Stimulated activated naive CD8-positive, alpha-beta T cell treated with anti-CD3 and anti-CD28 coated beads, Interleukin-15, Interleukin-2, amounts not matched to agents 100 ng/mL and 50 ng/mL, for 24 hours (primary cell): ENCODE data around the gene YBEY.
"Not testable (repeated sequence)": the region's sequence is repeated elsewhere in the genome, so short reads cannot be mapped to it uniquely, and the experiment has no call there.

Experiments used
- H3K27ac Mint-ChIP-seq: one replicate; pipeline ENCODE4 v1.8.0; 2021; ENCODE audit warnings: mild to moderate bottlenecking, mixed read lengths
- H3K27me3 Mint-ChIP-seq: one replicate; pipeline ENCODE4 v1.8.0; 2021; ENCODE audit warnings: mixed read lengths
- H3K36me3 Mint-ChIP-seq: one replicate; pipeline ENCODE4 v1.8.0; 2021; ENCODE audit warnings: low read depth, mixed read lengths
- H3K4me1 Mint-ChIP-seq: one replicate; pipeline ENCODE4 v1.8.0; 2021; ENCODE audit warnings: low read depth, mixed read lengths
- H3K4me3 Mint-ChIP-seq: one replicate; pipeline ENCODE4 v1.8.0; 2021; ENCODE audit warnings: mild to moderate bottlenecking, mixed read lengths
- H3K9me3 Mint-ChIP-seq: one replicate; pipeline ENCODE4 v1.8.0; 2021; ENCODE audit warnings: mixed read lengths

The YBEY gene

DNA sequence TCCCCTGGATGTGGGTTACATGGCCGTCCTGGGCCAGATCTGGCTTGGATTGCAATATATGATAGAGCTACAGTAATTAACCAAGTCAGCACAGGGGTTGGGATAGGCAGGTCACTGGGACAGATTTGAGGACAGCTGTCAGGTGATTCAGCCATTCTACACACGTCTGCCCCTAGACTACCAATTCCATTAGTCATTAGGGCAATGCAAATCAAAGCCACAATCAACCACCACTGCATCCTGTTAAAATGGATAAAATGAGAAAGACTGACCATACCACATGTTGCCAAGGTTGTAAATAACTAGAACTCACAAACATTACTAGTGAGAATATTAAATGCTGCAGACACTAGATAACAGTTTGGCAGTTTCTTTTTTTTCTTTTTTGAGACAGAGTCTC, 21.5 kb downstream of the YBEY start:
- no peaks in the 10 kb centered on the region for H3K9me3 Mint-ChIP-seq
- H3K27ac Mint-ChIP-seq = peak overlapping the region; percentile 41
- H3K4me3 Mint-ChIP-seq = no peak overlapping the region
- peaks cover 38% of the 10 kb centered on the region for H3K36me3 Mint-ChIP-seq
- H3K27me3 Mint-ChIP-seq = no peaks in the 10 kb centered on the region
- peaks cover 6% of the 10 kb centered on the region for H3K4me1 Mint-ChIP-seq

DNA sequence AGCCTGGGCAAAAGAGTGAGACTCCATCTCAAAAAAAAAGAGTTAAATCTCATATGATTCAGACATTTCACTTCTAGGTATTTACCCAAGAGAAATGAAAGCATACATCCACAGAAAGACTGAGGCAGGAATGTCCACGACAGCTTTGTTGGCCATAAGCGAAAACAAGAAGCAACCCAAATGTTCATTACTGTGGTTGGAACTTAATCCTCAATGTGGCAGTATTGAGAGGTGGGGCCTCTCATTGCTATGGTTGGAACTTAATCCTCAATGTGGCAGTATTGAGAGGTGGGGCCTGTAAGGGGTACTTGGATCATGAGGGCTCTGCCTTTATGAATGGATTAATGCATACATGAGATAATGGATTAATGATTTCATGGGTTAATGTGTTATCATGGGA, 22.3 kb downstream of the YBEY start:
- Mint-ChIP-seq H3K27me3 (no peaks in the 10 kb centered on the region), H3K4me3 (no peak overlapping the region), H3K4me1 (peaks cover 6% of the 10 kb centered on the region), H3K27ac (no peak overlapping the region), H3K9me3 (no peaks in the 10 kb centered on the region), H3K36me3 (peaks cover 37% of the 10 kb centered on the region)

DNA sequence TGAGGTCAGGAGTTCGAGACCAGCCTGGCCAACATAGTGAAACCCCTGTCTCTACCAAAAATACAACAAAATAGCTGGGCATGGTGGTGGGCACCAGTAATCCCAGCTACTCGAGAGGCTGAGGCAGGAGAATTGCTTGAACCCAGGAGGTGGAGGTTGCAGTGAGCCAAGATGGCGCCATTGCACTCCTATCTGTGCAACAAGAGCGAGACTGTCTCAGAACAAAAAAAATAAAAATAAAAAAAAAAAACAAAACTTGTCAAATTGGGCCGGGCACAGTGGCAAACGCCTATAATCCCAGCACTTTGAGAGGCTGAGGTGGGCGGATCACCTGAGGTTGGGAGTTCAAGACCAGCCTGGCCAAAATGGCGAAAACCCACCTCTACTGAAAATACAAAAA, 24.1 kb downstream of the YBEY start:
- not testable (repeated sequence) for H3K27me3 Mint-ChIP-seq, H3K9me3 Mint-ChIP-seq, H3K4me3 Mint-ChIP-seq, H3K27ac Mint-ChIP-seq, H3K4me1 Mint-ChIP-seq
- H3K36me3 Mint-ChIP-seq = peaks cover 27% of the 10 kb centered on the region

DNA sequence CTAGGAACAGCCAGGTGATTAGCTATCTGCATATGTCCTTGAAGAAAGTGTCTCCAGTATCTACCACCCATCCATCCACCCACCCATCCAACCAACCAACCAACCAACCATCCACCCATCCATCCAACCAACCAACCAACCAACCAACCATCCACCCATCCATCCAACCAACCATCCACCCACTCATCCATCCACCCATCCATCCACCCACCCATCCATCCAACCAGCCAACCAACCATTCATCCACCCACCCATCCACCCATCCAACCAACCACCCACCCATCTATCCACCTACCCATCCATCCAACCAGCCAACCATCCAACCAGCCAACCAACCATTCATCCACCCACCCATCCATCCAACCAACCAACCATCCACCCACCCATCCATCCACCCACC, 25.4 kb downstream of the YBEY start:
- no peaks in the 10 kb centered on the region for H3K27me3 Mint-ChIP-seq
- no peak overlapping the region for H3K4me3 Mint-ChIP-seq
- H3K4me1 Mint-ChIP-seq = peaks cover 6% of the 10 kb centered on the region
- H3K36me3 Mint-ChIP-seq = peaks cover 27% of the 10 kb centered on the region
- no peaks in the 10 kb centered on the region for H3K9me3 Mint-ChIP-seq
- H3K27ac Mint-ChIP-seq = no peak overlapping the region

DNA sequence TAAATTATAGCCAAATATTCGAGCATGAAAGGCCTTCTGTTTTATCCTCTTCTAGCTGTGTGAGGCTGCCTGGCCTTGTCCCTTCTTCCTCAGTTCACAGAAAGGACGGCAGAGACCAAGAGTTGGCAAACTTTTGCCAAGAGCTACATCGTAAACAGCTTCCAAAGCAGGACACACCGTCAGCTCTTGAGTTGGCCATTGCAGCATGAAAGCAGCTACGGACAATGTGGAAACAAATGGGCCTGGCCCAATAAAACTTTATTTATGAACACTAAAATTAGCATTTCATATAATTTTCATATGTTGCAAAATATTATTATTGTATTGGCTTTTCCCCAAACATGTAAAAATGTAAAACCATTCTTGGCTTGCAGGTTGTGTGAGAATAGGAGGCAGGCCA, 26.8 kb downstream of the YBEY start:
- H3K4me3 Mint-ChIP-seq = no peak overlapping the region
- peaks cover 18% of the 10 kb centered on the region for H3K36me3 Mint-ChIP-seq
- no peaks in the 10 kb centered on the region for H3K27me3 Mint-ChIP-seq
- H3K9me3 Mint-ChIP-seq = no peaks in the 10 kb centered on the region
- H3K4me1 Mint-ChIP-seq = no peaks in the 10 kb centered on the region
- no peak overlapping the region for H3K27ac Mint-ChIP-seq

DNA sequence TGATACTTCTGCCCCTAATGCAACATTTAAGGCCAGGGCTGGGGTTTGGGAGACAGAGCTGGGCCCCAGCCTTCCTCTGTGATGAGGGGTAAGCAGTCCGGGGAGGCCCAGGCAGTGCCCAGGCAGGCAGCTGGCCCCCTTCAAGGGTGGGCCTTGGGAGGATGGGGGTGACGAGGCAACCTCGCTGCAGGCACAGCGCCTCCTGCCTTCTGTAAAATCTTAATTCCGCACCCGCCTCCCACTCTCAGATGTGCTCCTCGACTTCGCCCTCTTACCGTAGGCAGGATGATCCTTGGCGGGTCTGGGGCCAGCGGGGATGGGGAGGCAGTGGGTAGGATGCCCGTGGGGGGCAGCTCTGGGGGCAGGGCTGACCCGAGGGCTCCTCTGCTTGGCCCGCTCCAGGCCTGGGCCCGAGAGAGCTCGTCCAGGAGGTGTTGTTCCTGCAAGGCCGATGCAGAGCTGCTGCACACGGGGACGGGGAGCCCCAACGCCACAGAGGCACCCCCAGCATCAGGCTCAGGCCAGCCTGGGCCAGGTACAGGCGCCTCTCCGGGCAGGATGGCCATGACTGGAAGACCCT, 28.4 kb downstream of the YBEY start:
- no peaks in the 10 kb centered on the region for H3K9me3 Mint-ChIP-seq
- no peaks in the 10 kb centered on the region for H3K27me3 Mint-ChIP-seq
- peaks cover 10% of the 10 kb centered on the region for H3K36me3 Mint-ChIP-seq
- no peak overlapping the region for H3K4me3 Mint-ChIP-seq
- H3K4me1 Mint-ChIP-seq = no peaks in the 10 kb centered on the region
- H3K27ac Mint-ChIP-seq = no peak overlapping the region

DNA sequence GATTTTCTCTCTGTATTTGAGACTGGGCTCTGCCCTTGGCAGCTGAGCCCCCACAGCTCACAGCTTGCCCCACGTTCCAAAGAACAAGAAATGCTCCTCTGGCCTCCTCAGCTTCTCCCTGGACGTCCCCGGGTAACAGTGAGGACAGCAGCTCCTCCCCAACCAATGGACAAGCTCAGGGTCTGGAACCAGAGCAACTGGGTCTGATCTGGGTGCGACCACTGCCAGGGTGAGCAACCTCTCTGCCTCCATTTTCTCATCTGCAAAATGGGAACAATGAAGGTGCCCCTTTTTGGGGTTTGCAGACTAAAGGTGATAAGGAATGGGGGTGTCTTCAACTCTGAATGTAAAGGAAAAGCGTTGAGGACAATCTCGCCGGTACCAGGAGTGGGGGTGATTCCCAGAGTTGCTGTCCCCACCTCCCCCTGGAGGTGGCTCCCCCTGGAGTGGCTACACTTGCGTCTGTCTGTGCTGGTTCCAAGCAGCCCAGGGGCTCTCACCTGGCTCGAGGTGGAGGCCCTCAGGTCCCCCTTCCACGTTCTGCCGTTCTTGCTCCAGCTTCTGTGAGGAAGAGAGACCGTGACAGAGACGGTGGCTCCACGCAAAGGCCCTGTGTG, 30.7 kb downstream of the YBEY start:
- no peaks in the 10 kb centered on the region for H3K9me3 Mint-ChIP-seq
- no peak overlapping the region for H3K27ac Mint-ChIP-seq
- H3K27me3 Mint-ChIP-seq = no peaks in the 10 kb centered on the region
- peaks cover 20% of the 10 kb centered on the region for H3K36me3 Mint-ChIP-seq
- H3K4me1 Mint-ChIP-seq = peaks cover 16% of the 10 kb centered on the region
- no peak overlapping the region for H3K4me3 Mint-ChIP-seq

DNA sequence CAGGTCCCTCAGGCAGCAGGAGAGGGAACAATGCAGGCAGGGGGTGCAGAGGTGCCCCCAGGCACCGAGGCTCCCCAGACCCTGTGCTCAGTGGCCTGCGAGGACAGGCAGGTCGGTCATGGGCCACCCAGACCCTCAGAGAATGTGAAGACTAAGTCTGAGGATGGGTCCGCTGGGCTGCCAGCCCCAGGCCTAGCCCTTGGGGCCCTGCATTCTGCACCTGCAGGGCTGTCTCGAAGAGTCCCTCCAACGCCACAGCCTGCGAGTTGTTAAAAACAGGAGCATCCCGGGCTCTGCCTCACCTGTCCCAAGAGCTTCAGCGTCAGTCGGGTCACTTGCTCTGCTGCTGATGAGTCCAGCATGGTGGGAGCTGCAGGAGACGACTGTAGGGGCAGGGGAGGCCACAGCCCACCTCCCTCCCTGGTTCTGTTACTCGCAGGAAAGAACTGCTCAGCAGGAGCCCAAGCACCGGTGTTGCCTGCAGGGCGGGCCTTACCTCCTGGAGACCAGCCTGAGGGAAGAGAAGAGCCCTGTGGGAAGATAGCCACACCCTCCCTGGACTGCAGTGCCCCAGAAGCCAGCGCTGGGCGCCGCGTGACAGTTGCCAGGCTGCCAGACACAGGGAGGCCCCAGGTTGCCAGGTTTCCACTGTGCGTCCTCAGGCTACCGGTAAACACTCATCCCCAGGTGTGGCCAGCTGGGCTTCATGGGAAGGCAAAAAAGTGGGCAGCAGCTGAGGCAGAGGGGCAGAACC, 31.7 kb downstream of the YBEY start:
- H3K4me3 Mint-ChIP-seq = no peak overlapping the region
- no peaks in the 10 kb centered on the region for H3K9me3 Mint-ChIP-seq
- no peak overlapping the region for H3K27ac Mint-ChIP-seq
- H3K4me1 Mint-ChIP-seq = peaks cover 23% of the 10 kb centered on the region
- H3K36me3 Mint-ChIP-seq = peaks cover 24% of the 10 kb centered on the region
- H3K27me3 Mint-ChIP-seq = no peaks in the 10 kb centered on the region

DNA sequence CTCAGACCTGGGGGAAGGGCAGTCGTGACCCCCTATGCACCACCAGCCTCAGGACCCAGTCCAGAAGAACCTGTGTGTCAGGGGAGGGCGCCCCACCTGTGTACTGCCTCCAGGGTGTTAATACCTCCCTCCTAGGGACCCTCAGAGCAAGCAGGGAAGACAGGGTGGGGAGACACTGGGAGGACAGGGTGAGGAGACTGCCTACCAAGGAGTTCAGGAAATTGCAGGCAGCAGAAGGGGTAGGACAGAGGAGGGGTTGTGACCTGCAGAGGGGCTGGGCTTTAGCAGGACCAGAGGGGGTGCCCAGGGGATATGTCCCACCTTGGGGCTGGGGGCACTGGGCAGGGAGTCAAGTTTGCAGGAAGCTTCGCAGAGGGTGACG, 32.3 kb downstream of the YBEY start:
- Mint-ChIP-seq H3K4me1 (peaks cover 23% of the 10 kb centered on the region), H3K27ac (no peak overlapping the region), H3K9me3 (no peaks in the 10 kb centered on the region), H3K36me3 (peaks cover 28% of the 10 kb centered on the region), H3K27me3 (no peaks in the 10 kb centered on the region), H3K4me3 (no peak overlapping the region)

DNA sequence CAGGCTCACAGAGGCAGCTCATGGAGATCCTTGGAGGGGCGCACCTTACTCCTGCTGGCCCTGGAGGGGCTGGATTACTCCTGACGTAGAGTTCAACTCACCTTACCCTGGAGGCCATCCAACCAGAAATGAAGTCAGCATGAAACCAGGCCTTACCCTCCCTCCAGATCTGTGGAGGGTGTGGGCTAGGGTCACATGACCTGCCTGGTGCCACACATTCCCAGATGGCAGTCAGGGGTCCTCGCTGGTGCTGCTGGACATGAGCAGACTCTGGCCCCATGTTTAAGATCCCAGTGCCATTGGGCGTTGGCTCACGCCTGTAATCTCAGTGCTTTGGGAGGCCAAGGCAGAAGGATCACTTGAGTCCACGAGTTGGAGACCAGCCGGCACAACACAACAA, 33.0 kb downstream of the YBEY start:
- no peak overlapping the region for H3K27ac Mint-ChIP-seq
- H3K27me3 Mint-ChIP-seq = no peaks in the 10 kb centered on the region
- H3K9me3 Mint-ChIP-seq = no peaks in the 10 kb centered on the region
- H3K36me3 Mint-ChIP-seq = peaks cover 28% of the 10 kb centered on the region
- peaks cover 23% of the 10 kb centered on the region for H3K4me1 Mint-ChIP-seq
- no peak overlapping the region for H3K4me3 Mint-ChIP-seq

DNA sequence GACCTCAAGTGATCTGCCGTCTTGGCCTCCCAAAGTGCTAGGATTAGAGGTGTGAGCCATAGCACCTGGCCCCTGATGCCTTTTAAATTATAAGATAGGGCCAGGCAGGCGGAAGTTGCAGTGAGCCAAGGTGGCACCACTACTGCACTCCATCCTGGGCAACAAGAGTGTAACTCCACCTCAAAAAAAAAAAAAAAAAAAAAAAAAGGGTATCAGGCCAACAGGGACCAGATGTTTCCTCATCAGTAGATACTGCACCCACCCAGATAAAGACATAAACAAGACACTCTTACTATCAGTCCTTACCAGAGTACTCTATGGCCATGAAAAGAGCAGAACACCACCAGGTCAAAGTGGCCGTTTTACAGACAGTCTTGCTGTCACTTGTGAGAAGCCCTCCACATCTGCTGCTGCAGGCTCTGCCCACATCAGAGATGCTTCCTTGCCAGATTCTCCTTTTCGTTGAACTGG, 34.2 kb downstream of the YBEY start:
- Mint-ChIP-seq H3K36me3 (peaks cover 28% of the 10 kb centered on the region), H3K27me3 (no peaks in the 10 kb centered on the region), H3K27ac (no peak overlapping the region), H3K9me3 (no peaks in the 10 kb centered on the region), H3K4me3 (peak overlapping the region; percentile 49), H3K4me1 (peaks cover 24% of the 10 kb centered on the region)

DNA sequence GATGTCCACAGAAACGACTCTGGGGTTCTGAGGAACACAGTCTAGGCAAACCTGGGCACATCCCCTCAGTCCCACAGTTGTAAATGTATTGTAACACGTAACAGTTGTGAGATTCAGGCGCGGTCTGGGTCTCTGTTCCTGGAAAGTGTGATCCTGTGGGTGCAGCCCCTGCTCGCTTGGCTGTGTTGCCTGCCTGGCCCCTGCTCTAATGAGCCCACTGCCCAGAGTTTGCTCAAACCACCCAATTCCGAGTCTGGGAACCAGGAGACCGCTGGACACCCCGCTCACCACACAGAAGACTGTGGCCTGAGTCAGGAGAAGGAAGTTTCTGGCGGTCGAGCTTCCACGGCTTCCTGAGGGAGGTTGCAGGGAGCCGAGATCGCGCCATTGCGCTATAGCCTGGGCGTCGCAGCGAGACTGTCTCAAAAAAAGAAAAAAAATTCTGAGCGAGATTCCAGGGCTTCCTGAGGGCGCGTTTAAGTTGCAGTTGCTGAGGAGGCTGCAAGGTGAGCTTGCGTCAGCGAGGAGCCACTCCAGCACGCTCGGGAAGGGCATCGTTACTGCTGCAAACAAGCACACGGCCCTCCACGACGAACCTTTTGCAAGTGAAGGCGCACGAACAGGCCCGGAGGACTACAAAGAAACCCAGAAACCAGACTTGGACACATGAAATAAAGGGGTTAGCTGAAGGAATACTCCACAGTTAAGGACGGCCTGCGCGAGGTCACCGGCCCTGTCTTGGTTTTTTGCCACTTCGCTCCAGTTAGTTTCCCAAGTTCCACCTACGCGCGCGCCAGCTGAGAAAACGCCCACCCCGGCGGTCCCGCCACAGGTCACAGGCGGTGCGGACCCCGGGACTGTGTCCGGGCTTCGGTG, 36.4 kb downstream of the YBEY start:
- H3K4me1 Mint-ChIP-seq = peaks cover 36% of the 10 kb centered on the region
- H3K9me3 Mint-ChIP-seq = no peaks in the 10 kb centered on the region
- no peaks in the 10 kb centered on the region for H3K27me3 Mint-ChIP-seq
- H3K36me3 Mint-ChIP-seq = peaks cover 39% of the 10 kb centered on the region
- peak overlapping the region; percentile 95 for H3K4me3 Mint-ChIP-seq
- peak overlapping the region; percentile 95 for H3K27ac Mint-ChIP-seq

DNA sequence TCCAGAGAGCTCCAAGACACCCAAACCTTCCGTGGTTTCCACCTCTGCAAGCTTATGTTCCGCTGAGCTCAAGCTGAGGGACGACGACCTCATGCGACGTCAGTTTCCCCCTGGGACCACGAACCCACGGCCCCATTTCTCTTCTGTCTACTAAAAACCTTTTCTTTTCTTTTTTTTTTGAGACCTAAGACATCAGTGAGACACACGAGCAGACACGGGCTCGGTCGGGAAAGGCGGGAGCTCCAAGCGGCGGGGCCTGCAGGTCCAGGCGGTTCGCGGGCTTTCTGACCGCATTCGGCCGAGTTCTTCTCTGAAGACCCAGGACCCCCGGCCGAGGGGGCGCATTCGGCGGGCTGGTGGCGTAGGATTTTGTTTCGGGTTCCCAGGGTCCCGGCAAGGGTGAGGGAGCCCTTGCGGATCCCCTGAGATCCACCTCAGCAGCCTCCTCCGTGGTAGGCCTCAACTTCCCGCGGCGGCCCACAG, 37.1 kb downstream of the YBEY start:
- H3K4me3 Mint-ChIP-seq = peak overlapping the region; percentile 95
- H3K27ac Mint-ChIP-seq = peak overlapping the region; percentile 95
- H3K27me3 Mint-ChIP-seq = no peaks in the 10 kb centered on the region
- H3K9me3 Mint-ChIP-seq = no peaks in the 10 kb centered on the region
- peaks cover 46% of the 10 kb centered on the region for H3K36me3 Mint-ChIP-seq
- peaks cover 36% of the 10 kb centered on the region for H3K4me1 Mint-ChIP-seq

DNA sequence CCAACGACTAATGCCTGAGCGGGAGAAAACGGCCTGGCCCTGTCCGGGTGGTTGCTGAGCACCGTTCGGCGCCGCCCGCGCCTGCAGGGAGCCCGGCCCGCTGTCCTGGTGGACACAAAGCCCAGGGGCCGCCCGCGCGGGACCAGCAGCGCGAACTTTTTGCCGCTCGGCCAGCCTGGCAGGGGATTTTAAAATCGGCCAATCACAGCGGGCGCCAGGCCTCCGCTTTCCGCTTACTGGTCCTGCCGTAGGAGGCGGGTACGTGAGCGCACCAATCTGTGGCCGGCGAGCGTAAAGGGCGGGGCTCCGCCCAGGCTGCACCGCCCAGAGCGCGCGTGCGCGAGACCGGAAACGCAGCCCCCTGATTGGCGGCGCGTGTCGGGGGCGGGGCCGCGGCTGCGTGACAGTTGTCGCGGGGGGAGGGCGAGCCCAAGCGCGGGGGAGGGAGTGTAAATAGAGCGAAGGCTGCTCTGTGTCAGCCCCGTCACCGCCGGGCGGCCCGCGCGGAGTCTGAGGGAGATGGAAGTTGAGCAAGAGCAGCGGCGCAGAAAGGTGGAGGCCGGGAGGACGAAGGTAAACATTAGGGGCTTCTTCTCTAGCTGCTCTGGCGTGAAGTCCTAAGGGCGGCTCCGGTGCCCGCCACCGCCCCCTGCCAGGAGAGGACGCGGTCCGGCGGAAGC, 37.7 kb downstream of the YBEY start, which contains the start of the genes C21orf58 and PCNT:
C21orf58 (minus strand) TSS at position 161 of the 680 bp plus-strand sequence. CDS start 1,132 bp downstream, outside the sequence.
PCNT (plus strand) TSS at position 447 of the 680 bp plus-strand sequence; CDS start at position 520, 73 bp downstream.
- peak within 1 kb of the TSS; percentile 96 for H3K27ac Mint-ChIP-seq
- H3K4me1 Mint-ChIP-seq = peaks cover 36% of the 10 kb centered on the region
- peaks cover 47% of the 10 kb centered on the region for H3K36me3 Mint-ChIP-seq
- peak within 1 kb of the TSS; percentile 95 for H3K4me3 Mint-ChIP-seq
- H3K9me3 Mint-ChIP-seq = no peaks in the 10 kb centered on the region
- H3K27me3 Mint-ChIP-seq = no peaks in the 10 kb centered on the region
